Measurements from ENCODE around the gene NFIX.

- TF ChIP-seq POLR2AphosphoS5 (IDR thresholded peaks at IDR 0.05; ENCODE audit: control insufficient read depth, insufficient read depth, low read depth, low read length) (no peak), ZNF133 (CRISPR knock-in tag; IDR thresholded peaks at IDR 0.05) (no peak), ZNF41 (CRISPR knock-in tag; conservative IDR thresholded peaks at IDR 0.05) (no peak), STAT5B (CRISPR knock-in tag; IDR thresholded peaks at IDR 0.05) (no peak), SREBF2 (CRISPR knock-in tag; IDR thresholded peaks at IDR 0.05) (no peak), RFX5 (IDR thresholded peaks at IDR 0.05; ENCODE audit: low read depth, low read length) (no peak), CTCF (IDR thresholded peaks at IDR 0.05 in 2 of 3, conservative IDR thresholded peaks at IDR 0.05 in 1 of 3; ENCODE audit: insufficient read depth in 2 of 3, low read depth in 1 of 3, low read length in 3 of 3) (no peak), CHD1 (IDR thresholded peaks at IDR 0.05; ENCODE audit: low read length) (no peak), ZNF589 (CRISPR knock-in tag; IDR thresholded peaks at IDR 0.05; ENCODE audit: low read depth) (no peak), ZNF23 (CRISPR knock-in tag; IDR thresholded peaks at IDR 0.05) (no peak), ZNF395 (CRISPR knock-in tag; IDR thresholded peaks at IDR 0.05) (no peak), ZNF707 (CRISPR knock-in tag; conservative IDR thresholded peaks at IDR 0.05) (no peak)
Observed at GRCh38 chr19:13053761-13054625, 58.7 kb downstream of the NFIX start.
